Measurements from ENCODE around the gene HADHB. TPM values are rescaled to one million over a fixed set of nuclear protein-coding genes. Genes with fewer than 3 reads are reported as not detected.

Gene HADHB
- total RNA-seq = 1,664 TPM
- long read RNA-seq, transcript HADHB-201 (16 exons, 2,044 nt) = major isoform, 4,700 of 5,248 reads
- long read RNA-seq, transcript HADHB-202 (14 exons, 1,588 nt) = minor isoform, 9 of 5,248 reads
- long read RNA-seq, transcript HADHB-208 (15 exons, 2,142 nt) = minor isoform, 55 of 5,248 reads
- long read RNA-seq, partial matches to known transcripts = 224 of 5,248 reads
- long read RNA-seq, other reads (novel, unspliced or antisense) = 260 of 5,248 reads

DNA sequence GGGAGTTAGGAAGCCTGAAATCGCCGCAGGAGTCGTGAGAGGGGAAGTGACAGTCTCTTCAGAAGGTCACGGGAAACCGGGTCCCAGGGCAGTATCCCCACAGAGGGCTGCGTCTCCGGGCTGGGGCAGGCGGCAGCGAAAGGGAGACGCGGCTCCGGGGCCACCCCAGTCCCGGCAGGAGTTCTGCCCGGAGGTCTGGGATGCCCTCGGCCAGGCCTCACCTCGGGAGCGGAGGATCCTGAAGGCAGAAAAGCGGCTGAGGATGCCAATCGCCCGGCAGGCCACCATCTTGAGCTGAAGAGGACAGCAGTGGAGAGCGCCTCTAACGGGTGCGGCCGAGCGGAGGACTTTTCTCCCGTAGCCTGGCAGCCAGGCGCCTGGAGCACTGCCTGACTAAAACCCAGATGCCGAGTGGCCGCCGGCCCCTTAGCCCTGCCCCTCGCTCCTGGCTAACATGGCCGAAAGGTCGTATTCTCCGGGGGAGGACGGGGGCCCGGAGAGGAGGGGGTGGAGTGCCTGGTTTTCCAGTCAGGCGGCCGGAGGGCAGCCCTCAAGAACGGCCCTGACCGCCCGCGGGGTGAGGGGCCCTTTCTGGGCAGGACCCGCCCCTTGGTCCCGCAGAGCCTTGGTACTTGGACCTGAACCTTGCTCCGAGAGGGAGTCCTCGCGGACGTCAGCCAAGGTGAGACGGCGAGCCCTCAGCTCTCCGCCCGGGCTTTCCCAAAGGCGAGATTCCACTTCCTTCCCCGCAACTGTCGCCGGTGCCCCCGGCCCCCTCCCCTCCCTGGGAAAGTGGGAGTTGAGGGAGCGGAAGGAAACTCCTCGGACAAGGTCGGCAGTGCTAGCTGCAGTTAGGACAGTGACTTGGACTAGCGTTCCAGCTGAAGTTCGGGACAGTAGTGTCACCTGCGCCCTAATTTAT is at the start of gene HADHB, which contains the start of gene HADHA:
Gene HADHB, plus strand, starts transcription at position 631 of the 922 bp plus-strand sequence. CDS start 9,316 bp downstream, outside the sequence.
Gene HADHA, minus strand, starts transcription at position 324 of the 922 bp plus-strand sequence. Its CDS starts 36 bp downstream, at position 288.
- intact Hi-C loops (cut with DNase I) = no loop called here
- ATAC-seq (ENCODE audit: poor library complexity) (peak; percentile 91), DNase-seq (peak; percentile 94)

DNA sequence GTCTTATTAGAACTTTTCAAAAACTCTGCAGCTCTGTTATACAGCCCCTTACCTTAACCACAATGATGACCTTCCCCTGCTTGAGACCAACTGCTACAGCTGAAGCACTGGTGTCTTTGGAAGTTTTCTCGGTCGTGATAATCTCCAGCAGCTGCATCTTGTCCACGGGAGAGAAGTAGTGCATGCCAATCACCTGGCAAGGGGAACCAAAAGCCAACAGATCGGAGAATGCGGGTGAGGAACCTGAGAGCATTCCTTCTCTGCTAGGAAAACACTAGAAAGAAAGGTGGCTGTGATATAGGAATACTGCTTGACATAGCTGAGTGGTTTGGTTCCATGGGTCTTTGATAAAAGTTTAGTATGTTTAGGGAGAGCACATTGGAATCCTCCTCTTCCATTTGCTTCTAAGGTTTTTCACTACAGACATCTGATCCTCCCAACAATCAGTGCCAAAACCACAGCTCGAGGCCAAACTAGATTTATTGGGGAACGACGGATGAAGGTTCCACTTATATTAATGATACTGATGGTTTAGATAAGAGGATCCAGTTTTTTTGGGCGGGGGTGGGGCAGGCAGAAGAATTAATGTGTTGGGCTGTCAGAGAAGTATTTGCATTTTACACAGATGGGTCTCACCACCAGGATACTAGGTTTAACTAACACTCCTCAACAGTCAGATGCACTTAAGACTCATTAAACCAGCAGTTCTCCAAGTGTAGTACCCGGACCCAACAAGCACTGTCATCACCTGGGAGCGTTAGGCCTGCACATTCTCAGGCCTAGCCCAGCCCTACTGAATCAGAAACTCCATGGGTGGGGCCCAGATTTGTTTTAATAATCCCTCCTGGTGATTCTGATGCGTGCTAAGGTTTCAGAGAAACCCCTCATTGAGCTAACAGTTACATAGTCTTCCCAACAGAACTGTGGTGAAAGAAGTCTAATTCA is 49.4 kb upstream of the HADHB start:
- intact Hi-C loops (cut with DNase I) = no loop called here
- no peak for ATAC-seq (ENCODE audit: poor library complexity)
- DNase-seq = no peak

DNA sequence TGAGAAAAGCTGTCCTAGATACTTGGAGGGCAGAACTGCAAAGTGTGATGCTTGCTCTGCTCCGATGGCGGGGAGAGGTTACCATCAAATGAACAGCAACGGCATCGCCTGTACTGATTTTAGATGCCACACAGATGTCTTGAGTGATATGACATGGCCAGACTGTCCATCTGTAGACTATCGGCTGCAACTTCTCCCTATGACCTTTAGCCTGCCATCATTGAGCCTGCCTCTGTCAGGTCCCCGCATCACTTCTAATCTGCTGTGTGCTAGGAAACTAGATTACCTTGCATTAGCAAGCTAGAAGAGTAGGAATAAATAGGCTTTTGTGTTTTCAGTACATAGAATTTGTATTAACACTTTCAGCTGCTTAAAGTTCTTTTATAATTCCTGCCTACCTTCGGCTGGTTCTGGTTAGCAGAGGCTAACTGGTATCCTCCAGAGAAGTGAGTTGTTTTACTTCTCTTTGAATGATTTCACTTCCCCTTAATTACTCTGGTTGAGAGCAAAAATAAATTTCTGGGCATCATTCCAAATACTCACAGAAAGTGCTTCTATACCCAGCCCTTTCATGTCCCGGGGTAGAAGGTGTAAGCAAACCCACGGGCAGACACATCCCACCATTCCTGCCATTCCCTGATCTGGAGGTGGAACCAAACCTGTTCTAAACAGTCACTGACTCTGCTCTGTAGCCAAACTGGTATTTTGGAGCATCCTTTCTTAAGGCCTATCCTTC is 47.9 kb upstream of the HADHB start:
- intact Hi-C loops (cut with DNase I) = no loop called here
- ATAC-seq (ENCODE audit: poor library complexity) = peak; percentile 38

DNA sequence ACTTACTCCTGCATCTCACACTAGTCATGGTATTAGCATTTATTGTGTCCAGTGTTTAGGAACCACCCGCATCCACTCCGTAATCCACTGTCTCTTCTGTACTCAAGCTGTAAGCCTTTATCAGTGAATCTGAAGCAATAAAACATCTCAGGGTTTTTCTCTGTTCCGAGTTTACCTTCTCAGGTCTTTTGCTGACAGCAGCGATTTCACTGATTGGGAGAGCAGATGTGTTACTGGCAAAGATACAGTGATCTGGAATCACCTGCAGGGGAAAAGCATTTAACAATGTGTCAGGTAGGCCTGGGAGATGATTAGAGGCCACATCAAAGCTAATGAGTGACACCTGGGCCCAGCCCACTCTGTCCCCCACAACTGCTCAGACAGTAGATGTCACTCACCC is 47.2 kb upstream of the HADHB start:
- intact Hi-C loops (cut with DNase I) = no loop called here
- DNase-seq (no peak), ATAC-seq (ENCODE audit: poor library complexity) (no peak)

More for the DNA sequence above, 47.9 kb upstream of the HADHB start:
- no peak for DNase-seq

DNA sequence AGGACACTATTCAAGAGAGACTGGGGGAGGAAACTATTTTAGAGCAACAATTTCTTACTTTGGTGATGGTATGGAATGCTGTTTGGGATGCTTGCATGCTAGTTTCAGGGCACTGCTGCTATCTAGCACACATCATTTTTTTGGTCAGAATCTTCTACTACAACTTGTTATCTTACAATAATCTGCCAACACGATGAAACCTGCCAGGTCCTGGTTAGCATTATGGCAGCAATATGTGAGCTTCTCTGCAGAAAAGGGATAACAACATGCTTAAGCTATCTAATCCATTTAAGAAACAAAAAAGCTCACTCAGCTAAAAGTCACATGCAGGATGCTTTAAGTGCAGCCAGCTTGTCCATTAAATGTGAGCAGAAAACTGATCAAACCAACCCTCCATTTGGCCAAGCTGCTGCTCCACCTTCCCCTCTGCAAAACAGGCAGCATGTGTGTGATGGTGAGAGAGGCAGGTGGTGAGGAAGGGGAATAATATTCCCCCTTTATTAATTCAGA is 41.7 kb upstream of the HADHB start:
- DNase-seq (no peak), ATAC-seq (ENCODE audit: poor library complexity) (no peak)
- intact Hi-C loops (cut with DNase I) = no loop called here

DNA sequence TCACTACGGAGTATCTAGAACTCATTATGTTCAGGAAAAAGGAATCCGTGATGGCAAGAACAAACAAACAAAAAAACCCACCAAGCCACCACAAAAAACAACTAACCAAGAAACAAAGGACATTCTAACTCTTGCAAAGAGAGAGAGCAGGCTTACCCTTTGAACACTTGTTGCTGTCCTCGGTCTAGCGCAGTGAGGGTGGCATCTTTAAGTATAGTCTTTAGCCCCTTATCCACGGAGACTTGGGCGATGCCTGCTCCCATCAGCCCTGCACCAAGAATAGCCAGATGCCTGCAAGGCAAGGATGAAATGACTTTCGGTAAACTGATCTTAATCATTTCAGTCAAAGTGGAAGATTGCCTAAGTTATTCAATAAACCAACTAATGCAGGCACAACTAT is 40.8 kb upstream of the HADHB start:
- no peak for ATAC-seq (ENCODE audit: poor library complexity)
- intact Hi-C loops (cut with DNase I) = no loop called here
- DNase-seq = no peak

DNA sequence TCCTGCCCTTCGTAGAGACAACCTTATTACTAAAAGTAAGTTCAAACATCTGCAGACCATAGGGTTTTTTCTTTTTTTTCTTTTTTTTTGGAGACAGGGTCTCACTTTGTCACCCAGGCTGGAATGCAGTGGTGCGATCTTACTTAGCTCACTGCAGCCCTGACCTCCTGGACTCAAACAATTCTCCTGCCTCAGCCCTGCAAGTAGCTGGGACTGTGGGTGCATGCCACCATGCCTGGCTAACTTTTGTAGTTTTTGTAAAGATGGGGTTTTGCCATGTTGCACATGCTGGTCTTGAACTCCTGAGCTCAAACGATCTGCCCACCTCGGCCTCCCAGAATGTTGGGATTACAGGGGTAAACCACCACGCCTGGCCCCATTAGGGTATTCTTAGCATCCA is 32.7 kb upstream of the HADHB start:
- intact Hi-C loops (cut with DNase I) = no loop called here
- ATAC-seq (ENCODE audit: poor library complexity) = no peak
- DNase-seq = no peak

DNA sequence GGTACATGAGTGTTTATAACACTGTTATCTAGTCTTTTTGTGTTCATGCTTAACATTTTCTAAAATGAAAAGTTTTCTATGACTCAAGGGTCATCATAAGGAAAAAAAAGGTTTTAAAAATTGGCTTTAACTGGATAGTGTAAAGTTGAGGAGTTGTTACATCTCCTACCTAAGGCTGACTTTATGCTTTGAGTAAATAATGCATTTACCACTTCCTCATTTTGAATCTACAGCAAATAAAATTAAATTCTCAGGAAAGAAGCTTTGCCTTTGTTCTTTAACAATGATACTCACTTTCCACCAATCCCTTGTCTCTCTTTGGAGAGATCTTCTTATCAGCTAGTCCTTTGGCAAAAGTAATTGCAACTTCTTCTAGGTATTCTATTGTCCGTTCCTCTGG is 30.0 kb upstream of the HADHB start:
- DNase-seq (no peak), ATAC-seq (ENCODE audit: poor library complexity) (no peak)
- intact Hi-C loops (cut with DNase I) = no loop called here

DNA sequence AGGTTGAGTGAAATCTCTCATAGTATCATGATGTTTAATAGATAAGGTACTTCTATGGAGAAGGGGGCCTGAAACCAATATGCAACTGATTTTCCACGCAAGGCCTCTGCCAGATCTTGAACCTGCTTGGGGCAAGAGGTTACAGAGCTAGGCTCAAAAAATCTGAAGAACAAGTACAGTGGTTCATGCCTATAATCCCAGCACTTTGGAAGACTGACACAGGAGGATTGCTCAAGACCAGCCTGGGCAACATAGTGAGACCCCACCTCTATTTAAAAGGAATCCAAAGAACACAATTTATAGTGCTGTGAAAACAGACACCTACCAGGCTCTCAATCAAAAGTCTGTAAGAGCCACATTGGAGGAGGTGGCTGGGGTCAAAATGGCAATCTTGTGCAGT is 28.9 kb upstream of the HADHB start:
- no peak for ATAC-seq (ENCODE audit: poor library complexity)
- no peak for DNase-seq
- intact Hi-C loops (cut with DNase I) = no loop called here

DNA sequence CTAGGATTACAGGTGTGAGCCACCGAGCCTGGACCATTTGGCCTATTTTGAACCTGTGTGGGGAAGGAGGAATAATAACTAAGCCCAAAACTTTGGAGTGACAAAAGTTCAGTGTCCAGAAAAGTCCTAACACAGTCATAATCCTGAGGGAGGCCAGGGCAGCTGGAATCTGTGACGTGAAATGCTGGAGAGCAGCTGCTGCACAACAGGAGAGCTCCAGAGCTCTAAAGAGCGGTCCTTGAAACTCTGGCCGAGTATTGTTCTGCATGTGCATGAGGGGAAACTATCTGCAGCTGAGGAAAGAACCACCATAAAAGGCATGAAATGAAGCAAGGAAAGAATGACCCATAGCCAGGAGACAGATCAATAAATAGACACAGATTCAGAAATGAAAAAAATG is 28.2 kb upstream of the HADHB start:
- DNase-seq (no peak), ATAC-seq (ENCODE audit: poor library complexity) (peak; percentile 30)
- intact Hi-C loops (cut with DNase I) = no loop called here

DNA sequence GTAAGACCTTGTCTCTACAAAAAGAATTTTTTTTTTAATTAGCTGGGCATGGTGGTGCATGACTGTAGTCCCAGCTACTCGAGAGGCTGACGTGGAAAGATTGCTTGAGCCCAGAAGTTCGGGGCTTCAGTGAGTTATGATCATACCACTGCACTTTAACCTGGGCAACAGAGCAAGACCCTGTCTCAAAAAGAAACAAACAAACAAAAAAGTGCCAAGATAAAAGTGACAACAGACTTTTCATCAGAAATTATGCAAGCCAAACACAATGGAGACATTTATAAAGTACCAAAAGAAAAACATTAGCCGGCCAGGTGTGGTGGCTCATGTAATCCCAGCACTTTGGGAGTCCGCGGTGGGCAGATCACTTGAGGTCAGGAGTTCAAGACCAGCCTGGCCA is 27.0 kb upstream of the HADHB start:
- DNase-seq = no peak
- no peak for ATAC-seq (ENCODE audit: poor library complexity)
- intact Hi-C loops (cut with DNase I) = no loop called here

DNA sequence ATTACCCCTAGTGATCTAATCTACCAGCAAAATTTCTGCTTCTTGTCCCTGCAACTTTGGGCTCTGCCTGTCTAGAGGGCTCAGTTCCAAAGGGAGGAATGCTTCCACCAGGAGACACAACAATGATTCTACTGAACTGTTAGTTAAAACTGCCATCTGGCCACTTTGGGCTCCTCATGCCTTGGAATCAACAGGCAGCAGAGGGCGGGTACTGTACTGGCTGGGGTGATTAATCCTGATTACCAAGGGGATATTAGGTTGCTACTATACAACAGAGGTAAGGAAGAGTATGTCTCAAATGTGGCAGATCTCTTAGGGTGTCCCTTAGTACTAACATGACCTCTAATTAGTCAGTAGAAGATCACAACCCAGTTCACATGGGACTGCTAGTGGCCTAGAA is 21.7 kb upstream of the HADHB start:
- intact Hi-C loops (cut with DNase I) = no loop called here
- no peak for DNase-seq
- no peak for ATAC-seq (ENCODE audit: poor library complexity)

DNA sequence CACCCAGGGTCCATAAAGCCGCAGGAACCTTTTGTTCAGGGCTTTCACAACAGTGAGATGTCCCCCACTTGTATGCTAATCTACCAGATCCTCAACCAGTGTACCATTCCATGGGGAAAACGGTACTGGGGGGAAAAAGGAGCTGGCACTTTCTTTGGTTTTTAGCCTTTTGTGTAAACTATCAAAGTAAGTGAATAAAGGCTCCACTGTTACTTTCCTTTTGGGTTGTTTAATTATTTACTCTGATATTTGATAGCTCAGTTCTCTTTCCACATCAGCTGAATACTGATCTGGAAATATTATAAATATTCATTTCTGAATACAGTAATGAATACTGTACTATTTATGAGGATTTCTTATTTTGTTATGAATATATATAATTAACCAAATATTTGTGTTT is 20.6 kb upstream of the HADHB start:
- DNase-seq (no peak), ATAC-seq (ENCODE audit: poor library complexity) (no peak)
- intact Hi-C loops (cut with DNase I) = no loop called here

DNA sequence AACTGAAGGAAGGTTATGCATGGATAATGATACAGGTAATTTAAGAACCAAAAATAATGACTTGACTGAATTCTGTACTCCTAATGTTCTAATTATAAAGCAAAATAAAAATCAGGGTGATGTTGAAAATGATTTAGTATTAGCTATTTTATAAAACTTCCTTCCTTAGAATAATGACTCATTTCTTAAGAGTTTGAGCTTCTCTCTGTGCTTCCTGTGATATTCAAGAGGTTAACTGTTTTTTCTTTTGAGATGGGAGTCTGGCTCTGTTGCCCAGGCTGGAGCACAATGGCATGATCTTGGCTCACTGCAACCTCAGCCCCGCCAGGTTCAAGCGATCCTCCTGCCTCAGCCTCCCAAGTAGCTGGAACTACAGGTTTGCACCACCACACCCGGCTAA is 15.1 kb upstream of the HADHB start:
- ATAC-seq (ENCODE audit: poor library complexity) = no peak
- DNase-seq = no peak
- intact Hi-C loops (cut with DNase I) = no loop called here

DNA sequence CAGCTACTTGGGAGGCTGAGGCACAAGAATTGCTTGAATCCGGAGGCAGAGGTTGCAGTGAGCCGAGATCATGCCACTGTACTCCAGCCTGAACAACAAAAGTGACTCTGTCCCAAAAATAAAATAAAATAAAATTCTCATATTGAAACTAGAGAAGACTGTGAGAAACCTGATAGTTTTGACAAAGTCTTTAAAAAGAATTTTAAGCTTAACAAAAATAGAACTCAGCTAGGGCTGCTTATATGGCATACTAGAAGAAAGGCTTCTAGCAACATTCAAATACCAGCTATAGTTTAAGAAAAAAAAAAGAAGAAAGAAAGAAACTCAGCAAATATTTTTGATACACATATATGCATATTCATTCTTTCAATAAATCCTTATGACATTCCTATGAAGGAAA is 13.9 kb upstream of the HADHB start:
- DNase-seq (no peak), ATAC-seq (ENCODE audit: poor library complexity) (no peak)
- intact Hi-C loops (cut with DNase I) = no loop called here

DNA sequence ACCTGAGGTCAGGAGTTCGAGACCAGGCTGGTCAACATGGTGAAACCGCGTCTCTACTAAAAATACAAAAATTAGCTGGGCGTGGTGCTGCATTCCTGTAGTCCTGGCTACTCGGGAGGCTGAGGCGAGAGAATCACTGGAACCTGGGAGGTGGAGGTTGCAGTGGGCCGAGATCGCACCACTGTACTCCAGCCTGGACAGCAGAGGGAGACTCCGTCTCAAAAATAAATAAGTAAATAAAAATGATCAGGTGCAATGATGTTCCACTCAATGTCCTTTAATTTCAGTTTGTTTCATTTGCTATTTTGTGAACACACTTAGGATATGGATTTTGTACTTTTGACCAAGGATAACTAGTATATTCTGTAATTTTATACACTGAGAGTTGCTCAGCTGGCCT is 9.7 kb upstream of the HADHB start:
- DNase-seq = no peak
- intact Hi-C loops (cut with DNase I) = loop anchor here (5.0 kb wide), 2 partner anchors 42 to 92 kb away; no protein-coding TSS in a partner anchor
- ATAC-seq (ENCODE audit: poor library complexity) = no peak

DNA sequence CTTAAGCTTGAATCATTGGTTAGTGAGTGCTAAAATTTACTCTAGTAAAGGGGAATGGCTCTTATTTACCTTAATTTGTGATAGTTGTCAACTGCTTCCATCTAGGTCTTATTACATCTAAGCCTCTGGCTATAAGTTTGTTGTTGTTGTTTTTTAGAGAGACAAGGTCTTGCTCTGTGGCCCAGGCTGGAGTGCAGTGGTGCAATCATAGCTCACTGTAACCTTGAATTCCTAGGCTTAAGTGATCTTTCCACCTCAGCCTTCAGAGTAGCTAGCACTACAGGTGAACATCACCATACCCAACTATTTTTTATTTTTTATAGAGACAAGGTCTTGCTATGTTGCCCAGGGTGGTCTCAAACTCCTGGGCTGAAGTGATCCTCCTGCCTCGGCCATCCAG is 6.9 kb upstream of the HADHB start:
- ATAC-seq (ENCODE audit: poor library complexity) (no peak), DNase-seq (no peak)
- intact Hi-C loops (cut with DNase I) = loop anchor here (5.0 kb wide), 2 partner anchors 39 to 89 kb away; no protein-coding TSS in a partner anchor

All from Right ventricle myocardium superior (tissue), 1 donor.